Heart left ventricle (tissue), 16 donors: ENCODE results near the gene BMX. TPM values are rescaled to one million over a fixed set of nuclear protein-coding genes. Genes with fewer than 3 reads are reported as not detected.

Experiments
- ATAC-seq, 4 donors: fragments of 200-7000 bp; cut with Tn5 transposase; one replicate each; pipeline ENCODE4 v1.9.1; 2020 to 2022; ENCODE audit warnings: moderate library complexity in 4 of 4, mild to moderate bottlenecking in 3 of 4, moderate number of reproducible peaks in 1 of 4
- DNase-seq, 5 donors: peaks; one replicate each; pipeline ENCODE4 v3.0.0-alpha.2; 2020
- H3K27ac ChIP-seq, 12 donors: fragments of 200-600 bp; sonication (generic) in 4 of 12; one replicate each; pipeline versions ENCODE4 v1.5.0 to v1.8.0; 2016 to 2022; ENCODE audit warnings: mild to moderate bottlenecking in 2 of 12
- H3K27me3 ChIP-seq, 9 donors: fragments of 200-600 bp; sonication (generic) in 2 of 9; one replicate each; pipeline versions ENCODE4 v1.5.1 to v1.8.0; 2016 to 2022; ENCODE audit warnings: mild to moderate bottlenecking in 3 of 9
- H3K36me3 ChIP-seq, 9 donors: fragments of 200-600 bp; sonication (generic) in 2 of 9; one replicate each; pipeline versions ENCODE4 v1.5.0 to v1.8.0; 2018 to 2022; ENCODE audit warnings: mild to moderate bottlenecking in 2 of 9
- H3K4me1 ChIP-seq, 12 donors: fragments of 200-600 bp; sonication (generic) in 4 of 12; one replicate each; pipeline versions ENCODE4 v1.5.0 to v1.8.0; 2016 to 2022; ENCODE audit warnings: mild to moderate bottlenecking in 3 of 12
- H3K4me3 ChIP-seq, 12 donors: fragments of 200-600 bp; sonication (generic) in 4 of 12; one replicate each; pipeline versions ENCODE4 v1.5.0 to v1.8.0; 2017 to 2022; ENCODE audit warnings: mild to moderate bottlenecking in 9 of 12, moderate library complexity in 4 of 12
- H3K9me3 ChIP-seq, 12 donors: fragments of 200-600 bp; sonication (generic) in 4 of 12; one replicate each; pipeline versions ENCODE4 v1.5.0 to v1.8.0; 2016 to 2022; ENCODE audit warnings: mild to moderate bottlenecking in 1 of 12
- POLR2A ChIP-seq, 2 donors: fragments of 450-650 bp; IDR thresholded peaks; one replicate each; pipeline ENCODE4 v1.6.1; 2017; ENCODE audit warnings: antibody characterized with exemption in 2 of 2, mild to moderate bottlenecking in 2 of 2, moderate library complexity in 2 of 2
- WGBS, 4 donors: extraction: QIAGEN DNeasy Blood & Tissue Kit in 2 of 4; methylation state at CpG; one replicate each; pipeline versions ENCODE4 v1.1.5 to v1.1.7; 2013 to 2018; 5-methylcytosine and 5-hydroxymethylcytosine counted together
- intact Hi-C, 10 donors: fragments of 100-400 bp; cut with DNase I; formaldehyde crosslinking; loops; one replicate each; pipeline versions ENCODE4 v1.11.1 to v1.14.2; 2022
- polyA plus RNA-seq, 2 donors: library from polyadenylated mRNA; stranded (reverse); fragments of 200-250 nt; gene quantifications; one replicate each; pipeline ENCODE4 v1.2.3, GENCODE V29; 2013
- total RNA-seq, 9 donors: library from RNA; depleted of rRNA in 2 of 9; stranded (reverse); fragments of >200 nt in 2 of 9; fragmentation: NEBNext Ultra II Directional in 3 of 9; extraction: Animal tissue kit (Norgen Biotek cat#: 25700) in 3 of 9; gene quantifications; one replicate each; pipeline versions ENCODE4 v1.1.0 to v1.2.4, GENCODE V29; 2016 to 2023
- TF ChIP-seq, protein P1 (sequence below), 12 donors: fragments of 200-600 bp; sonication (generic) in 4 of 12; IDR thresholded peaks; one replicate each; pipeline versions ENCODE4 v1.5.0 to v1.8.0; 2018 to 2022; ENCODE audit warnings: antibody characterized with exemption in 12 of 12, mild to moderate bottlenecking in 5 of 12
- donor health status: ischemic (EF 13 %, LVEDD 7.1; RV severe dilation, severe dysfunction).
- donor health status: healthy with polysubstance abuse.
- donor health status: DM: no; HTN: yes; CAD: no.
- donor health status: DM: no; HTN: no; CAD: no.
- donor health status: ischemic (EF 25% LVEDD 6.9; RV normal size, moderate dysfunction).
- donor health status: ischemic (EF 25% LVEDD 5.7; RV mildly dilated, moderate dysfunction).
- donor health status: healthy.
- donor health status: DM: yes; HTN: yes; CAD: no.
- donor health status: ischemic (EF 35%, LVEDD 5.7; RV mildly dilated, moderate dysfunction).
- donor health status: nonischemic (EF 11% LVEDD 7.7; RV severe dilation, severe dysfunction).
- donor health status: DM: yes; HTN: yes; CAD: no.
- donor health status: PGD.
- donor health status: ischemic (EF 29% LVEDD 5.4; RV normal size, mild dysfunction).
- donor health status: nonischemic (EF 23%, LVEDD 6.1; RV moderate dilation, normal function).

The BMX gene
- total and polyA plus RNA-seq, 11 donors, result 0.47 to 2.8 (median 1.3) TPM

DNA sequence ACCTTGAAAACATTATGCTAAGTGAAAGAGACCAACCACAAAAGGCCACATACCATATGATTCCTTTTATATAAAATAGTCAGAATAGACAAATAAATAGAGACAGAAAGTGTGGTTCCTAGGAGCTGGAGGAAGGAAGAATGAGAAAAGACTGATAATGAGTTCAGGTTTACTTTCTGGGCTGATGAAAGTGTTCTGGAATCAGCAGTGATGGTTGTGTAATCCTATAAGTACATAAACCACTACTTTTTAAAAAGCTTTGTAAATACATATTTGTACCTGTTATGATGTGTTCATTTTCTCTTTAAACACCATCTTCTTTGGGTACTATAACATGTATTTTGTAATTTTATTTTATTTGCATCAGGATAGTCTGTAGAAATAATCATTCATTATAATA, 28.1 kb upstream of the BMX start:
- DNase-seq (no peak), ATAC-seq (no peak)
- no peak for TF ChIP-seq POLR2A (IDR thresholded peaks at IDR 0.05)
- TF ChIP-seq, protein P1, sequence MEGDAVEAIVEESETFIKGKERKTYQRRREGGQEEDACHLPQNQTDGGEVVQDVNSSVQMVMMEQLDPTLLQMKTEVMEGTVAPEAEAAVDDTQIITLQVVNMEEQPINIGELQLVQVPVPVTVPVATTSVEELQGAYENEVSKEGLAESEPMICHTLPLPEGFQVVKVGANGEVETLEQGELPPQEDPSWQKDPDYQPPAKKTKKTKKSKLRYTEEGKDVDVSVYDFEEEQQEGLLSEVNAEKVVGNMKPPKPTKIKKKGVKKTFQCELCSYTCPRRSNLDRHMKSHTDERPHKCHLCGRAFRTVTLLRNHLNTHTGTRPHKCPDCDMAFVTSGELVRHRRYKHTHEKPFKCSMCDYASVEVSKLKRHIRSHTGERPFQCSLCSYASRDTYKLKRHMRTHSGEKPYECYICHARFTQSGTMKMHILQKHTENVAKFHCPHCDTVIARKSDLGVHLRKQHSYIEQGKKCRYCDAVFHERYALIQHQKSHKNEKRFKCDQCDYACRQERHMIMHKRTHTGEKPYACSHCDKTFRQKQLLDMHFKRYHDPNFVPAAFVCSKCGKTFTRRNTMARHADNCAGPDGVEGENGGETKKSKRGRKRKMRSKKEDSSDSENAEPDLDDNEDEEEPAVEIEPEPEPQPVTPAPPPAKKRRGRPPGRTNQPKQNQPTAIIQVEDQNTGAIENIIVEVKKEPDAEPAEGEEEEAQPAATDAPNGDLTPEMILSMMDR (IDR thresholded peaks at IDR 0.05), result no peak
- peaks cover 0 to 13% (median 0%) of the 10 kb centered on the region in 9 donors for H3K36me3 ChIP-seq
- no peak overlapping the region for H3K4me3 ChIP-seq
- H3K27me3 ChIP-seq, result peaks cover 0 to 34% (median 0%) of the 10 kb centered on the region in 9 donors
- no peak overlapping the region for H3K27ac ChIP-seq
- no peaks in the 10 kb centered on the region for H3K9me3 ChIP-seq
- intact Hi-C loops, result loop anchor here in 3 of 10 donors (5.0 kb wide), 2 partner anchors 90 to 95 kb away; no protein-coding TSS in a partner anchor
- H3K4me1 ChIP-seq, result peaks cover 0 to 19% (median 0%) of the 10 kb centered on the region in 12 donors

DNA sequence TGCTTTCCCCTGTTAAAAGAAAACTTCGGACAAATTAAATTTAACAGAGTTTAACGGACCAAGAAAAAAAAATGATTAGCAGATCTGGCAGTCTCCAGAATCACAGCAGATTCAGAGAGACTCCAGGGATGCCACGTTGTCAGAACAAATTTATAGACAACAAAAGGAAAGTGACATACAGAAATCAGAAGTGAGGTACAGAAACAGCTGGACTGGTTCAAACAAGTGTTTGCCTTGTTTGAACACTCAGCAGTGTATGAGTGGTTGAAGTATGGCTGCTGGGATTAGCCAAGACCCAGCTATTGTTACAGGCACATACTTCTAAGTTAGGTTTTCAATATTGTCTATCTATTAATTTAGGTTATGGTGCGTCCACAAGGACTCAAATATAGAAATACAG, 26.6 kb upstream of the BMX start:
- Histone ChIP-seq H3K27ac (peak overlapping the region in 1 of 12 donors; percentile 8), H3K4me1 (peaks cover 0 to 17% (median 0%) of the 10 kb centered on the region in 12 donors), H3K27me3 (peaks cover 0 to 34% (median 0%) of the 10 kb centered on the region in 9 donors), H3K9me3 (no peaks in the 10 kb centered on the region), H3K4me3 (no peak overlapping the region), H3K36me3 (peaks cover 0 to 25% (median 6%) of the 10 kb centered on the region in 9 donors)
- DNase-seq (no peak), ATAC-seq (no peak)
- TF ChIP-seq, protein P1 (IDR thresholded peaks at IDR 0.05), result no peak
- intact Hi-C loops, result loop anchor here in 3 of 10 donors (5.0 kb wide), 2 partner anchors 88 to 93 kb away; no protein-coding TSS in a partner anchor
- 74 to 93% (median 87%) methylated on average over 4 of the region's 4 CpGs for WGBS, 4 donors

DNA sequence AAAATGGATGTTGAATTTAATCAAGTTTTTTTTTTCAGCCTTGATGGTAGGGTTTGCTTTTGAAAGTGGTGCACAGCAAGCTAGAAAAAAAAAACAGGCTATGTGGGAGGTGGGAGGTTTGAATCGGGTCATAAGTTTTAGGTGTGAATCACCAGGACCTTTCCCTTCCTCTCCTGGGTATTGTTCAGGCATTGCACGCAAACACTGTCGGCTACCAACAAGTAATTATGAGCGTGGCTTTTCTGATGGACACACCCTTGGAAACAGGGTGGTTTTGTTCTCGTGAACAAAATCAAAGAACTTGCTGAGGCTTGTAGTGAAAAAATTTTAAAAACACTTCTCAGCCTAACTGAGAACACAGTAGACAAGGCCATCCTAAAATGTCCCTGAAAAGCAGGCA, 25.6 kb upstream of the BMX start:
- ATAC-seq (peak in 2 of 4 donors; percentile 42 to 79), DNase-seq (no peak)
- 57 to 66% (median 62%) methylated on average over 5 of the region's 5 CpGs for WGBS, 4 donors
- no peaks in the 10 kb centered on the region for H3K9me3 ChIP-seq
- TF ChIP-seq, protein P1 (IDR thresholded peaks at IDR 0.05), result no peak
- no peak for TF ChIP-seq POLR2A (IDR thresholded peaks at IDR 0.05)
- intact Hi-C loops, result no loop called here
- peaks cover 0 to 34% (median 6%) of the 10 kb centered on the region in 9 donors for H3K36me3 ChIP-seq
- peak overlapping the region in 8 of 12 donors; percentile 8 to 60 (median 48) for H3K27ac ChIP-seq
- H3K4me3 ChIP-seq, result no peak overlapping the region
- peaks cover 0 to 34% (median 0%) of the 10 kb centered on the region in 9 donors for H3K27me3 ChIP-seq
- peaks cover 0 to 17% (median 0%) of the 10 kb centered on the region in 12 donors for H3K4me1 ChIP-seq

DNA sequence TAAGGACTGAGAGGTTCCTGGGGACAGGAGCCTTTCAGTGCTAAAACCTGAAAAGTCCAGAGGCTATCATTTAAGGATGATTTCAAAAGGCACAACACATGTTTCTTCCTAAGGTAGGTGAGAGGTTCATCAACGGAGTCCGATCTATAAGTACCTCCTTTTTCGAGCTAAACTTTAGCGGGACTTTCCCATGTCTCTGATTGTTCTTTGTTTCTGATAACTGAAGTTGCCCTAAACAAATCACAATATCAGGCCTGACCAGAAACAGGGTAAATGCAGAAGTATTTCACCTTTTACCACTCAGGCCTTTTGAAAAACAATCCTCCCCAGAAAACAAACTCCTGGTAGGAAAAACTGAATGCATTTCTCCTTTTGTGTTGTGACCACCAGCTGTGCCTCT, 25.1 kb upstream of the BMX start:
- ATAC-seq, result no peak
- TF ChIP-seq, protein P1 (IDR thresholded peaks at IDR 0.05), result no peak
- TF ChIP-seq POLR2A (IDR thresholded peaks at IDR 0.05), result no peak
- peak overlapping the region in 8 of 12 donors; percentile 8 to 60 (median 48) for H3K27ac ChIP-seq
- intact Hi-C loops, result no loop called here
- no peak overlapping the region for H3K4me3 ChIP-seq
- H3K36me3 ChIP-seq, result peaks cover 0 to 34% (median 6%) of the 10 kb centered on the region in 9 donors
- 66 to 82% (median 74%) methylated on average over 4 of the region's 4 CpGs for WGBS, 4 donors
- H3K9me3 ChIP-seq, result no peaks in the 10 kb centered on the region
- peaks cover 0 to 17% (median 0%) of the 10 kb centered on the region in 12 donors for H3K4me1 ChIP-seq
- peaks cover 0 to 36% (median 0%) of the 10 kb centered on the region in 9 donors for H3K27me3 ChIP-seq
- no peak for DNase-seq
